GM18499 (cell line): ENCODE data around the gene TINCR.
"Not testable (repeated sequence)": the region's sequence is repeated elsewhere in the genome, so short reads cannot be mapped to it uniquely, and the experiment has no call there.

Source experiments
- ATAC-seq: cut with Tn5 transposase; IDR thresholded peaks from one replicate; pipeline ENCODE4 v1.9.1; 2021; ENCODE audit warnings: moderate number of reproducible peaks; ENCODE audit not compliant: insufficient read depth, unreplicated experiment

The TINCR gene

DNA sequence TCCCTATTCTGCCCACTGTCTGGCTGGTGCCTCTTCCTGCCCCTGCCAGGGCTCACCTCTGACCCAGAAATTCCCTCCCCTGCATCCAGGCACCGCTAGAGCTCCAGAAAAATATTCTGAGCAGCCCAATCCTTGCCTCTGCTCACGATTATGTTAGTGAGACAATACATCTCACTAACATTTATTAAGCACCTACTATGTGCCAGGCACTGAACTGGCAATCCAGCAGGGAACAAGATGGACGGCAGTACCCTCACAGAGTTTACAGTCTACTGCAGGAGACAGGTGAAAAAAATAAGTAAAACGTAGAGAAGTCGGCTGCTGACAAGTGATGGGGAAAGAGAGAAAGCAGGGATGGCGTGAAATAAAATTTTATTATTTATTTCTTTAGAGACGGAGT lies 5.5 kb downstream of the TINCR start:
- no peak for ATAC-seq

DNA sequence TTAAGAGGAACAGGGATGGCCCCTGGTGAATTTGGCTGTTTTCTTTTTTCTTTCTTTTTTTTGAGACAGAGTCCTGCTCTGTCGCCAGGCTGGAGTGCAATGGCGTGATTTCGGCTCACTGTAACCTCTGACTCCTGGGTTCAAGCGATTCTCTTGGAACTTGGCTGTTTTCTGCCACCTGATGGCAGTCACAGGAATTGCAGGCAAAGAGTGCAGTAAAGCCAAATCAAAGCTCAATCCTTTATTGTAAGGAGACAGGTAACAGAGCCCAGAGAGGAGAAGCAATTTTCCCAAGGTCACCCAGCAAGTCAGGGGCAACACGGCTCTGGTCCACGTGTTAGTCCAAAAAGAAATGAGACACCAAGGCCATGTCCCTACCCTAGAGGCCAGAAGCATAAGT lies 6.2 kb downstream of the TINCR start:
- no peak for ATAC-seq

DNA sequence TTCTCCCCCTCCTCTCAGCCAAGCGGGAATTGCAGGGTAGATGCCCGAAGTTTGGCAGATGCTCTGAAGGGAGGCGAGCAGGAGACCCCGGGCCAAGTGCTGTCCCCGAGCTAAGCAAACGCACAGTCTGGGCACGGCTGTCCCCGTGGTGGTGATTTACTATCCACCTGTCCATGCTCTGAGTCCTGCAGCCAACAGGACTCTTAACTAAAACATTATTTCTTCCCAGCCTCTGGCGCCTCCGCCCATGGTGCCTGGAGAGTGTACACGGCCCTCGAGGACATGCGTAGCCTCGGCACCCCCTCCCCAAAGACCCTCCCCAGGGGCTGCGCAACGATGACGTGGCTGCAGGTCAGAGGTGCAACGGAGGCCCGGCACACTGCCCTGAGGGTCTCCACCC lies 7.6 kb downstream of the TINCR start:
- ATAC-seq: no peak

DNA sequence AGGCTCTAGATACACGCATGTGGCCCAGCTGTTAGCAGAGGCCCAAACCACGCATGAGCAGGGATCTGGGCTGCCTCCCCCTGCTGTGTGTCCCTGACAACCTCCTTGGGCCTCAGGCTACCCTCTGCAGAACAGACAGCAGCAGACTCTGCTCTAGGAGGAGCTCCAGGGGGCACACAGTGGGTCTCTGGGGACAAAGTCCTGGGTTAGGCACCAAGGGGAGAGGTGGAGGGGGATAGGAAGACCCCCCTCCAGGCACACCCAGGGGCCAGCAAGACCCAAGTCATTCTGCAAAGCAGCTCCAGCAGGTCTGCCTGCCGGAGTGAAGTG lies 8.0 kb downstream of the TINCR start:
- no peak for ATAC-seq

DNA sequence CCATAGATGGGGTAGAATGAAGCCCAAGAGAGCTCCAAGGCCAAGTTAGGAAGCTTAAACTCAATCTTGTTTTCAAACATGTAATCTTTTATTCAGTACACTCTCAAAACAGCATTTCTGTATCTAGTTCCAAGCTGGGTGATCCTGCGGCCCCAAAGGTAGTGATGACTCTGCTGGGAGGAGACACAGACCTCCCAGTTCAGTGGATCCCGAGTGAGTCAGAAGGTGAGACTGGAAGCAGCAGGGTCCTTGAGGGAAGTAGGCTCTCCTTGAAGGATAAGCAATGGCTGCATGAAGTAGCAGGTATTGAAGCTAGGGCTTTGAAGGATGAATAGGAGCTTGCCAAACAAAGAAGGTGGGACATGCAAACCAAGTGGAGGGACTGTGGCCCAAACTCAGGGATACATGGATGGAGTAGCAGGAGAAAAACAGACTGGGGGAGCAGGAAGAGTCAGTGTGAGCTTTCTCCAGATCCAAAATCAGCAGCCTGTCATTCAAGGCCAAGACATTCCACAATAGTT lies 9.6 kb downstream of the TINCR start:
- ATAC-seq: no peak

DNA sequence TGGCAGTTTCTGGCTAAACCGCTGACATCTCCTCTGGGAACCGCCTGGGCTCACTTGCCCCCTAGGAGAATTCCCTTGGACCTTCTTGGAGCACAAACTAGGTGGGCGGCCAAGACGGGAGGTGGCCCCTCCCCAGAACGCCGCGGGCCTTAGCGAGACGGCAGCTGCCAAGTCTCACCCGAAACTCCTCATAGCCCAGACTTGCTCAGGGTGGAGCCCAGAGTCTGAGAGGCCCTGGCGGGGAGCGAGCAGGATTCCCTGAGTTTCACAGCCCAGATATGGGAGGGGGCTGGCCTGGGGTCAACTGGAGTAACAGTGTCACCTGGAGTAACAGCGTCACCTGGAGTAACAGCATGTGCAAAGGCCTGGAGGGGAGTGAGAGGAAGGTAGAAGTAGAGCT lies 10.1 kb downstream of the TINCR start:
- ATAC-seq: no peak

DNA sequence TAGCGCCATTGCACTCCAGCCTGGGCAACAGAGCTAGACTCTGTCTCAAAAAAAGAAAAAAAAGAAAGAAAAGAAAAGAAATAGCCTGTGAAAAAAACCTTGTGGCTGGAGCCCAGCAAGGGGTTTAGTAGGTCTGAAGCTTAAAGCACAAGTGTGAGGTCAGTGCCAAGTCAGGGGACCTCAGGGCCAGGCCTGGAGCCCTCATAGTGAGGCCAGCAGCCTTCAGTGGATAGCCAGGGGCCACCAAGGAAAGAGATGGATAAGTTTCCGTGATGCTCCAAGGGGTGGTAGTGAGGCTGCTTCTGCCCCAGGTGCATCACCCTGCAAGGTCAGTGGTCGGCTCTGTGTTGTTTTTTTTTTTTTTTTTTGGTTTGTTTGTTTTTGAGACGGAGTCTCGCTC lies 12.9 kb downstream of the TINCR start:
- no peak for ATAC-seq

DNA sequence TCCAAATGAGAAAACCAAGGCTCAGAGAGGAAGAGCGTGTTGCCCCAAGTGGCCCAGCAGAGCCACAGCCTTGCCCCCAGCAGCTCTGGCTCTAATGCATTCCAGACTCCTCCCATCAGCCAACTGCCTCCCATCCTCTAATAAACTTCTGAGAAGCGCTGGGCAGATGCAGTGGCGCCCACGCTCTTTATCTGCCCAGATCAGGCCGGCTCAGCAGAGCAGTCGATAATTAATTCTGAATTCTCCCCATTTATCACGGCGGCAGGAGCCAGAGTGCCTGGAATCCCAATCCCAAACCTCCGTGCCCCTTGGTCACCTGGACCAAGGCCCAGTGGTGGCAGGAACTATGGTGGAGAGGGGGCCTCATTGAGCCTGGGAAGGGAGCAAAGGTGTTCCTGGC lies 13.9 kb downstream of the TINCR start:
- no peak for ATAC-seq

DNA sequence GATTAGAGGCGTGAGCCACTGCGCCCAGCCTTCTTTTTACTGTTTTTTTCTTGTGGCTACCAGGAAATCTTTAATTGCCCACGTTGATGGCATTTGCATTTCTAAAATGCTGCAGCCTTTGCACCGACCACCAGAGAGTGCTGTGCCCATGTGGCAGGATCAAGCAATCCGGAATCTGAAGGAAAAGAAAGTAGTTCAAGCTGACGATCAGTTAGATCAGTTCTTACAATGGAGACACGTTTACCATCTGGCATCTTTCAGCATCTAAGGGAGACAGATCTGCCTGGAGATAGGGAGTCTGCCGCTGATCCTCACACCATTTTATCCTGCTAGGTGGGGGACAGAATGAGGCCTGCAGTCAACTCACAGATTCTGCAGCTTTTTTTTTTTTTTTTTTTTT lies 19.9 kb downstream of the TINCR start:
- no peak for ATAC-seq

DNA sequence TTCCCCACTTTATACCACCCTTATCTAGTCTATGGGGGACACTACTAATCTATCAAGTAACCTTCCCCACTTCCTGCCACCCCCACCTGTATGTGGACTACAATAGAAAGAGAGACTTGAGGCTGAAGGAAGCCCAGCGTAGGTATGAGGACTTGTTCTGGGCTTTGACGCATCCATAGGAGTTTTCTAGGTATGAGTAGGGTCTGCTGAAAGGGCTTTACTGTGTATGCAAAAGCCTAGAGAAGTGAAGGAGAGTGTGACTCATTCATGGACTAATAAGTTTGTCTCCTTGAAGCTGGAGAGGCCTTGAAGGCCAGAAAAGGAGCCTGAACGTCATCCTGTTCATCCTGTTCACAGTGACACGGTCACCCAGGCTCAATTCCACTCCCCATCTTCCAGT lies 21.8 kb downstream of the TINCR start:
- ATAC-seq: no peak

DNA sequence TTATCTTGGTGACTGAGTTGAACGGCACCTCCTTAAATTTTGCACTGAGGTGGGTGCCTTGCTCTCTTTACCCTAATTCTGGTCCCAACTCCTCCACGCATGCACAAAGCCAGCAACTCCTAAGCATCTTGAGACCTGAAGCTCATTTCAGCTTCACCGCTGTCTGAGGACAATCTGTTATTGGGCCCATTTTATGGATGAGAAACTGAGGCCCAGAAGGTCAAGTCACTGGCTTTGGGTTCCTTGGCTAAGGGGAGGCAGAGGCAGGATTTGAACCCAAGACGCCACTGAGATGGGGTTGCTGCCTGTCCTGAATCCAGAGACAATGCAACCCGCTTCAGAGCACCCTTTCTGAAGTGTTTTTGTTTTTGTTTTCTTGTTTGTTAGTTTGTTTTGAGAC lies 22.7 kb downstream of the TINCR start:
- ATAC-seq: no peak

DNA sequence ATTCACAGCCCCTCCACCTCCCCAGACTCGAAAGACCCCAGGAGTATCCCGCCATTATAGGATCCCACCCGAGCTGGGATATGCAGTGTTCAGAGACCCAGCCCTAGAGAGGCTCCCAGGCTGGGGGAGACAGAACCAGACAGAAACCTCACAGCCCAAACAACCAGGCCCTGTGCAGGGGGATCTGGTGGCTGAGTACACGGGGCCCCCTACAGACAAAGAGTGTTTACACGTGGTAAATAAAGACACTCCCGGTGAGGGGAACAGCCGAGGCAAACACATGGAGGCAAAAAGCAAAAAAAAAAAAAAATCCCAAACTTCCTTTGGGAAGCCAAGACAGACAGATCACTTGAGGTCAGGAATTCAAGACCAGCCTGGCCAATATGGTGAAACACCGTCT lies 25.1 kb downstream of the TINCR start:
- ATAC-seq: no peak

DNA sequence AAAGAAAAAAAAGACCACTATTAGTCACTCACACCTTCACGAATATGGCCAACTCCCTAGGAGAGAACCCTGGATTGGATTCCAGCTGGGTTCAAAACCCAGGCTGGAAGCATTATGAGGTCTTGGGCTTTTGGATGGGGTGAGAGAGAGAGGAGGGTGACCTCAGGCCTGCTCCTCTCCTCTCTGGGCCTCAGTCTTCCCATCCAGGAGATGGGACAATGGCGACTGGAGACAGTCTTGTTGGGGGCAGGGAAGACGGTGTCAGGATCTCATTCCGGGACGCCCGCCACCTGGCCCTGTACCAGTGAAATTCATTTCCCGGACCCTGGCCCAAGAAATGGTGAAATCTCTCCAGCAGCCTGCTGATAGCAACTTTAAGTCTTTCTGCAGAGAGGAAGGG lies 26.3 kb downstream of the TINCR start:
- no peak for ATAC-seq

DNA sequence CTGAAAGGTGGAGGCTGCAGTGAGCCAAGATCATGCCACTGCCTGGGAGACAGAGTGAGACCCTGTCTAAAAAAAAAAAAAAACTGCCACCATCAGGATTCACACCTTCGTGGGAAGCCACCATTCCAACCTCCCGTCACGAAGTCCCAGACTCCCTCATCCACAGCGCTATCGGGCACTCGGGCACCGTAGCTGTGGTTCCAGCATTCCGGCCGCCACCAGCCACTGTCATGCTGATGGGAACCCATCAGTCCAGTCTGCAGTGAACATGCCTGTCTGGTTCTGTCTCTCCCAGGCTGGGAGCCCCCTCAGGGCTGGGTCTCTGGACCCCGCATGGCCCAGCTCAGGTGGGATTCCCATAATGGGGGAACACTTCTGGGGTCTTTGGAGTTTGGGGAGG lies 27.5 kb downstream of the TINCR start:
- no peak for ATAC-seq

DNA sequence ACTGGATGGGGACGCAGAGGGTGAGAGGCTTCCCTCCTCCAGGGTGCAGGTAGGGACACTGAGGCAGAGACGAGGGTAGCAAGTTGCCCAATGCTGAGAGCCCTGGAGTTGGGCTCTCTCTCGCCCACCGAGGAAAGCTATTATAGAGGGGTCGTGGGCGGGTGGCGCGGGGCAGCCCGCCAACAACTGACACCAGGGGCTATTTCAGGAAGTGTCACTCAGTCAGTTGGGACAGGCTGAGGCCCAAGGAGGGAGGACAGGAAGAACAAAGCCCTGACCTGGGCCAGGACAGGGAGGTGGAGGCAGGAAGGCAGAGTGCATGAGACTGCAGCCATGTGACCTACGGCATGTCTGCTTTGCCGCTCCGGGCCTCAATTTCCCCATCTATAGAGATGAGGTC lies 29.9 kb downstream of the TINCR start:
- ATAC-seq: no peak

DNA sequence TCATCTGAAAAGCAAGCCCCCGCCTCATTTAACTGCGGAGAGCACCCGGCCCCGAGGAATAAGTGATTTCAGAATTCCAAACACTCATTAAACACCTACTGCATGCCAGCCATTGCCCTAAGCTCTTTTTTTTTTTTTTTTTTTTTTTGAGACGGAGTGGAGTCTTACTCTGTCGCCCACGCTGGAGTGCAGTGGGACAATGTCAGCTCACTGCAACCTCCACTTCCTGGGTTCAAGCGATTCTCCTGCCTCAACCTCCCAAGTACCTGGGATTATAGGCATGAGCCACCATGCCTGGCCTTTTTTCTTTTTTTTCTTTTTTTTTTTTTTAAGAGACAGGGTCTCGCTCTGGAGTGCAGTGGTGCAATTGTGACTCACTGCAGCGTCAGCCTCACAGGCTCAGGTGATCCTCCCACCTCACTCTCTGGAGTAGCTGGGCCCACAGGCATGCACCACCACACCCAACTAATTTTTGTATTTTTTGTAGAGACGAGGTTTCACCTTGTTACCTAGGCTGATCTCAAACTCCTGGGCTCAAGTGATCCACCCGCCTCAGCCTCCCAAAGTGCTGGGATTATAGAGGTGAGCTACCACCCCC lies 30.7 kb downstream of the TINCR start:
- not testable (repeated sequence) for ATAC-seq

DNA sequence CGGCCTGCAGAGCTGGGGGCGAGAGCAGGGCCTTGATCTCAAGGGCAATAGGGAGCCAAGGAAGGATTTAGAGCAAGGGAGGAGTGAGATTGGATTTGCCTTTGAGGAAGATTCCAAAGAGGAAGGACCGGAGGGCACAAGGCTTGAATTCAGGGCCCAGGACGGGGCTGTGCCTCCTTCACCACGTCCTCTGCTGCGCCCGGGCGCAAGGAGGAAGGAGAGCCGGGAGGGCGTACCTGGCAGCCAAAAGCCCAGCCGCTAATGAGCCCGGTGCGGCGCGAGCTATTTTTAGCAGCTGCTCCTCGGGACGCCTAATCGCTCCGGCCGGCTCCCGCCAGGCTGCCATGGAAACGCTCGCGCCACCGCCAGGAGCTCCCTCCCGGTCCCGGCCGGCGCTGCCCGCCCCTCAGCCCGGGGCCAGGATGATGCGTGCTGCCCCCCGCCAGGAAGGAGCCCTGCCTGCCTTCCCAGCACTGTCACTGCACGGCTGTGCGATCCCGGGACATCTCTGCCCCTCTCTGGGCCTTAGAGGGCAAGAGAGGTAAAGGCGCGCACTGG lies 31.3 kb downstream of the TINCR start:
- no peak for ATAC-seq

DNA sequence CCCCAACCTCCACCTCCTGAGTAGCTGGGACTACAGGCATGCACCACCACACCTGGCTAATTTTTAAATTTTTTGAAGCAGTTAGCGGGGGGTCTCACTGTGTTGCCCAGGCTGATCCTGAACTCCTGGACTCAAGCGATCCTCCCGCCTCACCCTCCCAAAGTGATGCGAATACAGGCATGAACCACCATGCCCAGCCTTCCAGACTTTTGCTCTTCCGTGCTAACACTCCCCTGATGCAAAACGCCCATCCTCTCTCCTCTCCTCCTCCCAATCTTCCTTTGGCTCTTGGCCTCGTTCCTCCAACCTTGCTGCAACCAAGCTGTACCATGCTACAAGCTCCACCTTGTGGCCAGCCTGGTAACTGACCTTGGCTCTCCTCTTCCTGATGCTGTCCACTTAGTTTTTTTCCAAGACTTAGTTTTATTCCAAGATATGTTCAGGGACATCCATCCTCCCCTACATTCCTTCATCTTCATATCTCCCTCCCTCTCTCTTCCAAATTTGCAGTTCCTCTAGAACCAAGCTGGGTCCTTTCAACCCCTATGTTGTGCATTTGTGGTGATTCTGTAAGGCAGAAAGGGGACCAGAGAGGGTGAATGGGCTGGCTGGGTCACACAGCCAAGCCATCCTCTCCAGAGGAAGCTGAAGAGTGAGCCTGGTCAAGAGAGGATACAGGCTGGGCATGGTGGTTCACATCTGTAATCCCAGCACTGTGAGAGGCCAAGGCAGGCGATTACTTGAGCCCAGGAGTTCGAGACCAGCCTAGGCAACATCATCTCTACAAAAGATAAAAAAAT lies 32.8 kb downstream of the TINCR start:
- no peak for ATAC-seq

DNA sequence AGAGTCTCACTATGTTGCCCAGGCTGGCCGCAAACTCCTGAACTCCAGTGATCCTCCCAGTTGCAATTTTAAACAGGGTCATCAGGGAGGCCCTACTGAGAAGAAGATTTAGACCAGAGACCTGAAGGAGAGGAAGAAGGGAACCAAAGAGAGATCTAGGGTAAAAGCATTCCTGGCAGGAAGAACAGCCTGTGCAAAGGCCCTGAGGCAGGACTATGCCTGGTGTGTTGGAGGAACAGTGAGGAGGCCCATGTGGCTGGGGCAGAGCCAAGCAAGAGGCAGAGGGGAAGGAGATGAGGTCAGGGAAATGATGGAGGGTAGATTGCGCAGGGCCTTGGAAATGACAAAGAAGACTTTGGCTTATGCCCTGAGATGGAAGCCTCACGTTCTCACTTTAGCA lies 34.5 kb downstream of the TINCR start:
- ATAC-seq: no peak

DNA sequence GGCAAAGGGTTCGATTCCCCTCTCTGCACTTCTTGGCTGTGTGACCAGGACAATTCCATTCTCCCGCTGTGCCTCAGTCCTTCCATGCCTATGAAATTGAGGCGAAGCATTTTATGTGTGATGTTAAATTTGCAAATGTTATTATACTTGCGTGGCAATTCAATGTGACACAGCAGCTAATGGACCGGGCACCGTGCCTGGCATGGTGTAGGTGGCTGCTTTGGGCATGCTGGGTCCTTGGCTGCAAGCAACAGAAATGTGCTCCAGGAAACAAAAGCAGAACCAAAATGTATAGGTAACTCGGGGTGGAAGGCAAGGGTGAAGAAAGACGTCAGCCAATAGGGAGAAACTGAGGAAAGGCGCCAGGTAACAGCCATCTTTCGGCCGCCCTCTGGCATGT lies 37.1 kb downstream of the TINCR start:
- ATAC-seq: no peak

DNA sequence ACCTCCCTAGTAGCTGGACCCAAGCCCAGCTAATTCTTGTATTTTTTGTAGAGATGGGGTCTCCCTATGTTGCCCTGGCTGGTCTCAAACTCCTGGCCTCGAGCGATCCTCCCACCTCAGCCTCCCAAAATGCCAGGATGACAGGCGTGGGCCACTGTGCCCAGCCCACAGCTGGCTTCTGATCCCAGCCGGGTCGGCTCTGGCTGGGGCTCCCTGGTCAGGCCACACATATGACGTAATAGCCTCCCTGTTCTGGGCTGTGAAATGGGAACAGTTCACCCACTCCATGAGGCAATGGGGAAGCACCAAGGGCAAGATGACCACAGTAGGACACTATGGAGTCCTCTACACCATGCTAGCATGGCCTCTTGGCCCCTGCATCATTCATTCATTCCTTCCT lies 41.1 kb downstream of the TINCR start:
- ATAC-seq: no peak

DNA sequence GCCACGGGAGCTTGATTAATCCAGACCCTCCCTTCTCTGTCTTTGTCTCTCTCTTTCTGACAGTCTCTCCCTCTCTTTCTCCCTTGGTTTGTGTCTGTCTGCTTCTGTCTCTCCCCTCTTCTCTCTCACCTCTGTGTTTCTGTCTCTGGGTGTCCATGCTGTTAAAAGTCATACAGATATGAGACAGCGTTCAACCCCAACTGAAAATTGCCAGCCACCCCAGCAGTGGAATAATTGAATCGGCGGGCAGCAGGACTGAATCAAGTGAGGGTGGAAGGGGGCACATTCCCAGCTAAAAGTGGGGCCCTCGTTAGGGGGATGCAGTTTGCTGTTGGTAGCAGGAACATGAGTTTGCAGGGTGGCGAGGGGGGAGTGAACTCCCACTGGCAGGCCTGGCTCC lies 43.7 kb downstream of the TINCR start:
- no peak for ATAC-seq
